ENCODE data around the gene SNTG2.
"Not testable (repeated sequence)": the region's sequence is repeated elsewhere in the genome, so short reads cannot be mapped to it uniquely, and the experiment has no call there.

The SNTG2 gene

DNA sequence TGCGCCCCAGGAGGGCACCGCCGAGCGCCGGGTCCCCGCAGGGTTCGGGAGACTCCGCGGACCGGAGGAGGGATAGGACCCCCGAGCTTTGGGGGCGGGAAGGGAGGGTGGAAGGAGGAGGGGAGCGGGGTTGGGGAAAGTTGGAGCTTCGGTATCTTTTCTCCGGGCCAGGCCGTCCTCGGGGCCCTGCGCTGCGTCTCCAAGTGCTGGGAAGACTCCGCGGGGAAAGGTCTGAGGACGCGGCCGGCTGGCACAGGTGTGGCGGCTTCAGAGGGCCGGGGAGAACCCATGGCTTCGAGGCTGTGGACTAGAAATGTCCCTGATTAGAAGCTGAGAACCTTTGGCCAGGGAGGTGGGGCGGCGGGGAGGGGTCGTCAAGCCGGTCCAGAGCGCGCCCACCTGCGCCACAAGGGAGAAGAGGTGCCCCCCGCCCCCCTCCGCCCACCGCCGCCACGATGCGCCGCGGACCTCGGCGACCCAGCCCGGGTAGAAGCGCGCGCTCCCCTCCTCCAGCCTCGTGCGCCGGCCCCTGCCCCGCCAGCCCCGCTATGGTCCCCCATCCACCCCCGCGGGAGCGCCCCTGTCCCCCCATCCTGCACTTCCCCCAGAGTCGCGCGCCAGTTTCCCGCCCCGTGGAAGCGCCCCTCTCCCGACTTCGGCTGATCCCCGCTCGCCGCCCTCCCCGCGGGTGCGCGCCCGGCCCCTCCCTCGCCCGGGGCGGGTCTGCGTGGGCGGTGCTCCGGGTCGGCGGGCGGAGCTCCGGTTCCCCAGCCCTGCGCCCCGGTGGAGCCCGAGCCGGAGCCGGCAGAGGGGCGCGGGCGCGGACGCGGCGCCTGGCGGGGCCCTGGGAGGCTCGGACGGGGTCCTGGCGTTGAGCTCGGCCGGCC, at the start of gene SNTG2:
TSS of gene SNTG2 (plus strand) at position 770 of the 887 bp plus-strand sequence. CDS start 148 bp downstream, outside the sequence.
- DNase-seq, result peak in 4 of 51 donors; percentile 14 to 21 (median 18)

DNA sequence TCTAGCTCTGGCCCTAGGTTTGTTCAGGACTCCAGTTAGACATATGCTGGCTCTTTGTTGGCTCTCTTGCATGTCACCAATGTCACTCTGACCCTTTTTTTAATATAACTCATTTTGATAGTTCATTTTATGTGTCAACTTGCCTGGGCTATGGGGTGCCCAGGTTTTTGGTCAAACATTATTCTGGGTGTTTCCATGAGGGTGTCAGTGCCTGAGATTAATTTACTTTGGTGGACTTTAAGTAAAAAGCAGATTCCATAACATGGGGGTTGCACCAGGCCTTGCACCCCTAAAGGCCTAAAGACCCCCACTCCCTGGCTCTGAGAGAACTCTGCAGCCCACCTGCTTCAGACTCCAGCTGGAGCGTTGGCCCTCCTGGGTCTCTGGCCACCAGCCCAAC, 48.1 kb upstream of the SNTG2 start:
- DNase-seq, result no peak

DNA sequence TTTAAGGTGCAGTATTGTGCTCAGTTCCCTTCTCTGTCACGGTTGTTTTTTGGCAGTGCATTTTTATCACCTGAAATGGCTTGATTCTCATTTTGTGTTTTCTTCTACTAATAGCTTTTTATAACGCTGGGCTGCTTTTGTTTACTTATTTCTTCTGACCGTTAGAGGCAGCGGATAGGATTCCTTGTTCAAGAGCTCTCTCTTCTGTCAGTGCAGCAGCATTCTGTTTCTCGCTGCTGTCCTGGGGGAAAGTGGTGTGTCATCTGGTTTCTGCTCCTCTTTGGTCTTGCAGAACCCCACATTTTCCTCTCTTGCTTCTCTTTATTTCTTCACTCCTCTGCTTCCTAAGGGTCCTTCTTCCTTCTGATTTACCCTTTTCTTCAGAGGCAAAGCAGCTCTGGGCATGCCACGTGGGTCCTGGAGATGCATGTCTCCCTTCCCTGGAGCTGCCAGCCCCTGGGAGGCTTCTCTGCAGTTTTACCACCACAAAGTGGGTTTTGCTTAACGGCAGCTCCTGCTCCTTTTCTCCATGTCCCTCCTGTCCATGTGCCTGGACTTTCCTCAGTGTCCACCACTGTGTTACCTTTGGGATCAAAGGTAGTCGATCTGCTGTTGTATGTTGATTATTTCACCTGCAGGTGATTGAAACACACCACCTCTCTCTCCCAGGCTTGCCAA, 47.3 kb upstream of the SNTG2 start:
- DNase-seq, result no peak

- no peak for DNase-seq
Measured at GRCh38 chr2:904246-905024, 46.2 kb upstream of the SNTG2 start.

- DNase-seq, result no peak
Measured at GRCh38 chr2:905091-905832, 45.4 kb upstream of the SNTG2 start.

- DNase-seq, result no peak
Measured at GRCh38 chr2:905833-906140, 44.9 kb upstream of the SNTG2 start.

DNA sequence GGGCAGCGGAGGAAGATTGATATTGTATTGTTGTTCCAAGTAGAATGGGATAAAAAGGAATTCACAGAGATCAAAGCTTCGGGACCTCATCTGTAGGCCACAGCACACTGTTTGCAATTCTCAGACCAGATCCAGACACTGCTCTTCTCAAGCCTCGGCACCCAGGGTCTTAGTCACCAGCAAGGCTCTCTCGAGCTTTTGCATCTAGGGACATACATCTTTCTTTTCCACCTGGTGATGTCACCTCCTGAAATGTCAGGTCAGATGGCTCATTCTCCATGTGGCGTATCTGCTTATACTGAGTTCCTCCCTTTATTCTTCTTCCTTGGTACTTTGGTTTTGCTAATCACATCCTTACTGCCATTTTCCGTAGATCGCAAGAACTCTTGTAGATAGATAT, 42.9 kb upstream of the SNTG2 start:
- DNase-seq, result no peak

GRCh38 chr2:908568-908967, 42.1 kb upstream of the SNTG2 start:
- no peak for DNase-seq

DNA sequence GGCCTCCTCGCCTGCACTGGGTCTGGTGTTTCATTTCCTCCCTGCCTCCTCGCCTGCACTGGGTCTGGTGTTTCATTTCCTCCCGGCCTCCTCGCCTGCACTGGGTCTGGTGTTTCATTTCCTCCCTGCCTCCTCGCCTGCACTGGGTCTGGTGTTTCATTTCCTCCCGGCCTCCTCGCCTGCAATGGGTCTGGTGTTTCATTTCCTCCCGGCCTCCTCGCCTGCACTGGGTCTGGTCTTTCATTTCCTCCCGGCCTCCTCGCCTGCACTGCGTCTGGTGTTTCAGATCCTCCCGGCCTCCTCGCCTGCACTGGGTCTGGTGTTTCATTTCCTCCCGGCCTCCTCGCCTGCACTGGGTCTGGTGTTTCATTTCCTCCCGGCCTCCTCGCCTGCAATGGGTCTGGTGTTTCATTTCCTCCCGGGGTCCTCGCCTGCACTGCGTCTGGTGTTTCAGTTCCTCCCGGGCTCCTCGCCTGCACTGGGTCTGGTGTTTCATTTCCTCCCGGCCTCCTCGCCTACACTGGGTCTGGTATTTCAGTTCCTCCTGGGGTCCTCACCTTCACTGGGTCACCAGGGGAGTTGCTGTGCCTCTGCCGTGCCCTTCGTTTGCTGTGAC, 40.8 kb upstream of the SNTG2 start:
- DNase-seq, result not testable (repeated sequence)

DNA sequence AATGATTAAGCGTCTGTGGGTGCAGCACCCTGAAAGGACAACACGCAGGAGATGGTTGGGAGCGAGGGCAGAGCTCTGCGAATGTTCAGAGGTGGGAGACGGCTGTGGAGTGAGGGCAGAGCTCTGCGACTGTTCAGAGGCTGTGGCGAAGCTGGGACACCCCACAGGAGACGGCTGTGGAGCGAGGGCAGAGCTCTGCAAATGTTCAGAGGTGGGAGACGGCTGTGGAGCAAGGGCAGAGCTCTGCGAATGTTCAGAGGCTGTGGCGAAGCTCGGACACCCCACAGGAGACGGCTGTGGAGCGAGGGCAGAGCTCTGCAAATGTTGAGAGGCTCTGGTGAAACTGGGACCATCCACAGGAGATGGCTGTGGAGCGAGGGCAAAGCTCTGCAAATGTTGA, 40.0 kb upstream of the SNTG2 start:
- DNase-seq, result no peak

DNA sequence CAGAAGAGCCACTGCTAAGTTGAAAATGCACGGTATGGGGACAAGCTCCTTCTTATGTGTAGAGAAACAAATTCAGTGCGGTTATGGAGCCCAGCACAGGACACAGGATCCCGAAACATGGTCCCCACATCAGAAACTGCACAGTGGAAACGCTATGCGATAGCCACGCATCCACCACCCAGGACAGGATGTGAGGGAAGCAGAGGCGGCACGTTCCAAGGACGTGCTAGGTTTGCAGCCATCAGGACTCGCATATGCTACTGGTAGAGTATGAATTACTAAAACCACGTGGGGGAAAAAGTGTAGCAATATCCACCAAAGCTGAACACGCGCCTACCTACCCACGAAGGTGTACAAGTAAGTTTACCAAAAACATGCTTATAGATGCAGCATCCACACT, 34.7 kb upstream of the SNTG2 start:
- no peak for DNase-seq

GRCh38 chr2:916935-917334, 33.7 kb upstream of the SNTG2 start:
- no peak for DNase-seq

GRCh38 chr2:919672-920071, 31.0 kb upstream of the SNTG2 start:
- DNase-seq, result no peak

- no peak for DNase-seq
Measured at GRCh38 chr2:920573-920972, 30.1 kb upstream of the SNTG2 start.

GRCh38 chr2:920999-921398, 29.6 kb upstream of the SNTG2 start:
- DNase-seq, result no peak

DNA sequence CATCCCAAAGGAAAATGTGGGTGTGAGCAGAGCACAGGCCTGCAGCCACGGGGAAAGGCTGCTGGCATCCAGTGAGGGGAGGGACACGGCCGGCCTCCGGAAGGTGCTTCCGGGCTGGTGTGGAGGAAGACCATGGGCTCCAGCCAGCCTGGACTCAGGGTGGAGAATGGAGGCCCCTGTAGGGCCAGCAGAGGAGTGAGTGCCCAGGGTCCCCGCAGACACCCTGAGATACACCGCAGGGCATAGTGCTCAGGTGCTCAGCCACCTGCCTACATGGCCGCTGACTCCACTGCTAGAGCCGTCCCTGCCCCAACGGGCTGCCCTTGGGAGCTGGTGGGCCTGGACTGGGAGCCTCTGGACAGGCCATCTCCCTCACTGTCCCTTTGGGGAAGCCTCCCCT, 28.5 kb upstream of the SNTG2 start:
- DNase-seq, result no peak

DNA sequence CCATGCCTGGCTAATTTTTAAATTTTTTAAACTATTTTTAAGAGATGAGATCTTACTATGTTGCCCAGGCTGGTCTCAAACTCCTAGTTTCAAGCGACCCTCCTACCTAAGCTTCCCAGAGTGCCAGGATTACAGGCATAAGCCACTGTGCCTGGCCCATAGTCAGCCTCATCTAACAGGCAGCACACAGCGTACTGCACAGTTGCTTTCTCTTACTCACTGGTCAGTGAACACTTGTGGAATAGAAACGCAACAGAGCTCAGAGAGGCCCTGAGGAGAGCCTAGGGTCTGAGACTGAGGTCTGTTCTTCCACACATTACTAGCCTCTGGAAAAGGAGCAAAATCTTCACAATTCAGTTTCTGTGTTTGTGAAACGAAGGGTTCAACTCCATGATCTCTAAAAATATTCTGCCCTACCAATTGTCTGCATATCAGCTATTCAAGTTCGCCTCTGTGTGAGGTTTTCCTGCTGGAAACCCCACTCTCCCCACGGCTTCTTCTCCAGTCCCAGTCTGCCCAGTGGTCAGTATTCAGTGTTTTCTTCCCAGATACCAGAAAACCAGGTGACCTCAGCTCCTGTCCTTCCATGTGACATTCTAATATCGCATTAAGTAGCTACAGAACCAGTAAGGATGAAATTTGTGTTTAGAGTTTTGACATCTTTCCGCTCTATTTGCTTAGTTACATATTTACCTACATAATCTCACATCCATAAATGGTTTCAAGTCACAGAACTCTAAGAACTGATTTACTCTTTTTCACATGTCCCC, 26.6 kb upstream of the SNTG2 start:
- DNase-seq, result no peak

DNA sequence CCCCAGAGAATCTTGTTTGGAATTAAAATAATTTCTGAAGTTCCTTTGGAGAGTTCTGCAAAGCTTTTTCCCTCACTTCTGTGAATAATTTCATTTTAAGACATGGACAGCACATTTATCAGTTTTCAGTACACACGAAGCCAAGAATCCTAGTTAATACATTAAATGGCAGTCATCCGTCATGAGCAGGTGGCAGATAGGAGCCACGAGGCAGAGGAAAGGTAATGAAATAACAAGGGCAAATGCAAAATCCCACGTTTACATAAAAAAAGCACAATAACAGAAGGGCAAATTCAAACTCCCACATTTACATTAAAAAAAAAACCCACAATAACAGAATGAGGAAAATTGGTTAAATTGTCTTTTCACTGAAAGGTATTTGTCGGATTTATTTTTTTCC, 25.9 kb upstream of the SNTG2 start:
- no peak for DNase-seq

DNA sequence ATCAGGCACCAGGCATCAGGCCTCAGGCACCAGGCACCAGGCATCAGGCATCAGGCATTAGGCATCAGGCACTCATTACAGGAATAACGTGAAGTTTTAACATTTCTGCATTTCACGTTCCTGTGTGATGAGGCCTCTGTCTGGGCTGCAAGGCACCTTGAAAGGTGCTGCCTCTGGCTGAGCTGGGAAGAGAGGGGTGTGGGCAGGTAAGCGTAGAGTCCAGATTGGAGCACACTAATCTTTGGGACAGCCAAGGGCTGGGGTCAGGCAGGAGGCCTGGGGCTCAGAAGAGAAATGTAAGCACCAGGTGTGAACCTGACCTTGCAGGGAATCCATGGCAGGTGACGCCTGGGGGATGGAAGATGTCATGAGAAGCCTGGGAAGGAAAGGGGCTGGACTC, 25.3 kb upstream of the SNTG2 start:
- DNase-seq, result no peak

DNA sequence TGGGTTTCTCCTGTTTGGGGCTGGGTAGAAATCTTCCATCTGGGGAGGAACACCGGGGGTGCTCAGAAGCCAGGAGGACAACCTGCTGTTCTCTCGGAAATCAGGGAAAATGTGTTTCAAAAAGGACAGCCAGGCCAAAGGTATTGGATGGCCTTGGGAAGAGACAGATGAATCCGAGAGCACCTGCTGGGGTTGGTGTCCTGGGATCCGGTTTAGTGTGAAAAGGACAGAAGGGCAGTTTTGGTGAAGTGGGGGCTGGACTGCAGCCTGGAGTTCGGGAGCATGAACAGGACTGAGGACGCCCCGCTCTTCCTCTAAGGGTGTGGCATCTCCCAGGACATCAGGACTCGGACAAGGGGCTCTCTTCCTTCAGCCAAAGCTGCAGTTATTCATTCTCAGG, 24.9 kb upstream of the SNTG2 start:
- DNase-seq, result no peak
